GM23248 (cell line): Measurements from ENCODE around the gene AGTR1.

Experiments
- EZH2 ChIP-seq: fragments of 200-600 bp; sonication (generic); IDR thresholded peaks from 2 replicates; pipeline ENCODE4 v1.6.1; 2018; ENCODE audit warnings: antibody characterized with exemption, mild to moderate bottlenecking; ENCODE audit not compliant: insufficient read depth, poor library complexity, severe bottlenecking
- EZH2phosphoT487 ChIP-seq: fragments of 200-600 bp; sonication (generic); IDR thresholded peaks from 2 replicates; pipeline ENCODE4 v1.6.1; 2018; ENCODE audit warnings: antibody characterized with exemption, moderate library complexity, mild to moderate bottlenecking, low read depth; ENCODE audit not compliant: insufficient read depth

GRCh38 chr3:148792516-148792915, 94.8 kb downstream of the AGTR1 start:
- TF ChIP-seq EZH2 (no peak), EZH2phosphoT487 (no peak)
